Panc1 (cell line): Measurements from ENCODE around the gene PDE9A. TPM values are rescaled to one million over a fixed set of nuclear protein-coding genes. Genes with fewer than 3 reads are reported as not detected.

Experiments
- ATAC-seq: fragments of 200-7000 bp; cut with Tn5 transposase; 2 replicates; pipeline ENCODE4 v1.9.1; 2020; ENCODE audit warnings: mild to moderate bottlenecking, moderate library complexity
- BruUV-seq: library from RNA; stranded (reverse); fragments of 400-500 nt; replicated peaks from 2 replicates; lab custom pipeline; 2021; lab: Mats Ljungman, UMichigan
- CTCF ChIA-PET: fragments of 300-600 bp; sonication (Branson Sonifier 250); formaldehyde crosslinking; loops from one replicate; lab custom pipeline; 2022; ENCODE audit warnings: antibody characterized with exemption; lab: Charles Lee
- POLR2A ChIA-PET: fragments of 300-600 bp; sonication (Branson Sonifier 250); formaldehyde crosslinking; loops from one replicate; lab custom pipeline; 2022; ENCODE audit warnings: antibody characterized with exemption; lab: Charles Lee
- DNase-seq: peaks from one replicate; pipeline ENCODE4 v3.0.0-alpha.2; 2010; ENCODE audit warnings: low read depth, low spot score
- H3K27ac ChIP-seq: 2 replicates; pipeline ENCODE4 v1.5.1; 2011; ENCODE audit warnings: mild to moderate bottlenecking, low read length, inconsistent platforms
- H3K27me3 ChIP-seq: fragments of 200-500 bp; sonication (Bioruptor generic); 2 replicates; pipeline ENCODE4 v1.6.0; 2014; ENCODE audit warnings: low read length, inconsistent platforms; ENCODE audit not compliant: control insufficient read depth, insufficient read depth
- H3K36me3 ChIP-seq: fragments of 200-500 bp; sonication (Bioruptor generic); 2 replicates; pipeline ENCODE4 v1.5.1; 2014; ENCODE audit warnings: inconsistent platforms, mild to moderate bottlenecking, low read length, moderate library complexity; ENCODE audit not compliant: control insufficient read depth, insufficient read depth
- H3K4me1 ChIP-seq: 2 replicates; pipeline ENCODE4 v1.5.1; 2011; ENCODE audit warnings: inconsistent platforms, mild to moderate bottlenecking, low read length, moderate library complexity; ENCODE audit not compliant: control insufficient read depth, insufficient read depth
- H3K4me3 ChIP-seq, 2 experiments: 2 replicates each; pipeline ENCODE4 v1.5.1; 2011 to 2012; ENCODE audit warnings: low read depth in 2 of 2, low read length in 2 of 2, mild to moderate bottlenecking in 2 of 2, inconsistent platforms in 1 of 2, moderate library complexity in 1 of 2
- H3K9me3 ChIP-seq: fragments of 200-500 bp; sonication (Bioruptor generic); 2 replicates; pipeline ENCODE4 v1.5.1; 2014; ENCODE audit warnings: low read depth, mild to moderate bottlenecking, inconsistent platforms, low read length, moderate library complexity; ENCODE audit not compliant: control insufficient read depth, insufficient read depth
- POLR2AphosphoS5 ChIP-seq: IDR thresholded peaks from 2 replicates; pipeline ENCODE4 v1.6.1; 2012; ENCODE audit warnings: mild to moderate bottlenecking, low read depth, low read length, moderate library complexity
- REST ChIP-seq, 2 experiments: IDR thresholded peaks; 2 replicates each; pipeline ENCODE4 v1.6.1; 2011 to 2012; ENCODE audit warnings: low read depth in 2 of 2, control low read depth in 1 of 2, low read length in 1 of 2, mild to moderate bottlenecking in 1 of 2, moderate library complexity in 1 of 2; ENCODE audit not compliant: insufficient read depth in 1 of 2
- SIN3A ChIP-seq: IDR thresholded peaks from 2 replicates; pipeline ENCODE4 v1.6.1; 2012; ENCODE audit warnings: low read depth, mild to moderate bottlenecking, low read length, moderate library complexity, borderline replicate concordance; ENCODE audit not compliant: insufficient read depth
- TCF7L2 ChIP-seq: IDR thresholded peaks from 2 replicates; pipeline ENCODE4 v1.6.1; 2011; ENCODE audit warnings: mild to moderate bottlenecking, low read depth, low read length, inconsistent platforms
- in situ Hi-C: cut with HindIII; loops from 2 replicates; pipeline ENCODE4 v1.10.0; 2016; ENCODE audit warnings: low sequenced_read_pairs, low pct_unique_long_range_greater_than_20kb
- intact Hi-C: fragments of 100-400 bp; cut with micrococcal nuclease; formaldehyde crosslinking; loops from one replicate; pipeline ENCODE4 v1.10.0; 2022; ENCODE audit not compliant: unreplicated experiment
- total RNA-seq: library from RNA; stranded (reverse); gene quantifications from one replicate; pipeline ENCODE4 v1.2.1, GENCODE V29; 2021; ENCODE audit not compliant: unreplicated experiment
- TF ChIP-seq, protein P1 (sequence below): fragments of 450-650 bp; IDR thresholded peaks from 2 replicates; pipeline ENCODE4 v1.5.1; 2017; ENCODE audit warnings: mild to moderate bottlenecking

PDE9A gene
- total RNA-seq, 1 experiment from 2014 or later: 0.72 TPM

DNA sequence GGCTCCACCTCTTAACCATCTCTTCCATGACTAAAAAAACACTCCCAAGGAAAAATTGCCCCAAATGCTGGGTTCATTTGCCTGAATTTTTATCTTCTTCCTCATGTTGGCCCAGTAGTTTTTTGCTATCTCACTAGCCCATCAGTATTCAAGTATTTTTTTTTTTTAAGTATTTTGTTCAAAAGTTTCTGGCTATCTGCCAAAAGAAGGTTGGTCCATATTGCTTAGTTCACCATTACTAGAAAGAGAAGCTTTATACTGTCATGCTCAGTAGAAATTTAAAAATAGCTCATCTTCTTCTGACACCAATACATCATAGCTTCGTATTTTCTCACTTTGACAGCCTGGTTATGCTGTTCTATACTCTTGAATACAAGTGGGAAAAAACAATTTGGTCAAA, 41.0 kb upstream of the PDE9A start:
- ChIA-PET POLR2A (no interaction called here), CTCF (no interaction called here)
- DNase-seq (no peak), ATAC-seq (no peak)
- BruUV-seq: no TSS peak
- Histone ChIP-seq H3K27ac (no peak overlapping the region), H3K9me3 (no peaks in the 10 kb centered on the region), H3K4me3 (no peak overlapping the region), H3K27me3 (no peaks in the 10 kb centered on the region), H3K4me1 (no peaks in the 10 kb centered on the region), H3K36me3 (no peaks in the 10 kb centered on the region)
- in situ Hi-C loops (no loop called here), intact Hi-C loops (no loop called here)
- TF ChIP-seq REST (IDR thresholded peaks at IDR 0.05; ENCODE audit: insufficient read depth in 1 of 2, low read depth in 2 of 2, low read length in 1 of 2): no peak
- TF ChIP-seq TCF7L2: no peak
- TF ChIP-seq, protein P1, sequence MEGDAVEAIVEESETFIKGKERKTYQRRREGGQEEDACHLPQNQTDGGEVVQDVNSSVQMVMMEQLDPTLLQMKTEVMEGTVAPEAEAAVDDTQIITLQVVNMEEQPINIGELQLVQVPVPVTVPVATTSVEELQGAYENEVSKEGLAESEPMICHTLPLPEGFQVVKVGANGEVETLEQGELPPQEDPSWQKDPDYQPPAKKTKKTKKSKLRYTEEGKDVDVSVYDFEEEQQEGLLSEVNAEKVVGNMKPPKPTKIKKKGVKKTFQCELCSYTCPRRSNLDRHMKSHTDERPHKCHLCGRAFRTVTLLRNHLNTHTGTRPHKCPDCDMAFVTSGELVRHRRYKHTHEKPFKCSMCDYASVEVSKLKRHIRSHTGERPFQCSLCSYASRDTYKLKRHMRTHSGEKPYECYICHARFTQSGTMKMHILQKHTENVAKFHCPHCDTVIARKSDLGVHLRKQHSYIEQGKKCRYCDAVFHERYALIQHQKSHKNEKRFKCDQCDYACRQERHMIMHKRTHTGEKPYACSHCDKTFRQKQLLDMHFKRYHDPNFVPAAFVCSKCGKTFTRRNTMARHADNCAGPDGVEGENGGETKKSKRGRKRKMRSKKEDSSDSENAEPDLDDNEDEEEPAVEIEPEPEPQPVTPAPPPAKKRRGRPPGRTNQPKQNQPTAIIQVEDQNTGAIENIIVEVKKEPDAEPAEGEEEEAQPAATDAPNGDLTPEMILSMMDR: no peak
- TF ChIP-seq POLR2AphosphoS5: no peak
- TF ChIP-seq SIN3A: no peak

DNA sequence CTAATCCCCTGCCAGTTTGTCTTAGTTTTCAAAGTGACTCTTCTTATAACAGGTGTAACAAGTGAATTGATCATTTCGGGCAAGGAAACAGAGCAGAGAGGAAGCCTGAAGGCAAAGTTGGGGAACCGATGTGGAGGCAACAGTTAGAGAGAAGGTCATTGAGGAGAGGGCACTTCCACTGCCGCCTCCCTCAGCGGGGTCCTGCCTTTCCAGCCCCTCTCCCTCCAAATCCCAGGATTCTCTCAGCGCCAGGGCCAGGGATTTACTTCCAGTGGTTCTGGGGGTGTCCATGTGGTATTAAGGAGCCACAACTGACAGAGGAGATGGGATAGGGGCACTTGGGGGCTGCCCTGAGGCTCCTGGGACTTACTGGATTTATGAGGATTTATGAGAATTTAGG, 39.7 kb upstream of the PDE9A start:
- TF ChIP-seq, protein P1: no peak
- TF ChIP-seq SIN3A: no peak
- TF ChIP-seq TCF7L2: no peak
- TF ChIP-seq POLR2AphosphoS5: no peak
- TF ChIP-seq REST (IDR thresholded peaks at IDR 0.05; ENCODE audit: insufficient read depth in 1 of 2, low read depth in 2 of 2, low read length in 1 of 2): no peak
- H3K4me3 ChIP-seq: no peak overlapping the region
- H3K4me1 ChIP-seq: no peaks in the 10 kb centered on the region
- H3K36me3 ChIP-seq: no peaks in the 10 kb centered on the region
- ATAC-seq (no peak), DNase-seq (no peak)
- CTCF ChIA-PET: no interaction called here
- H3K27ac ChIP-seq: no peak overlapping the region
- no peaks in the 10 kb centered on the region for H3K9me3 ChIP-seq
- POLR2A ChIA-PET: no interaction called here
- H3K27me3 ChIP-seq: no peaks in the 10 kb centered on the region; the same call in 1 of the 2 replicates
- BruUV-seq: no TSS peak
- in situ Hi-C loops: no loop called here
- intact Hi-C loops: no loop called here
